GM19043 (cell line): ENCODE data around the gene WDR38.

Source experiments
- ATAC-seq: cut with Tn5 transposase; IDR thresholded peaks from one replicate; pipeline ENCODE4 v1.9.1; 2021; ENCODE audit warnings: low read depth; ENCODE audit not compliant: unreplicated experiment

Gene WDR38

DNA sequence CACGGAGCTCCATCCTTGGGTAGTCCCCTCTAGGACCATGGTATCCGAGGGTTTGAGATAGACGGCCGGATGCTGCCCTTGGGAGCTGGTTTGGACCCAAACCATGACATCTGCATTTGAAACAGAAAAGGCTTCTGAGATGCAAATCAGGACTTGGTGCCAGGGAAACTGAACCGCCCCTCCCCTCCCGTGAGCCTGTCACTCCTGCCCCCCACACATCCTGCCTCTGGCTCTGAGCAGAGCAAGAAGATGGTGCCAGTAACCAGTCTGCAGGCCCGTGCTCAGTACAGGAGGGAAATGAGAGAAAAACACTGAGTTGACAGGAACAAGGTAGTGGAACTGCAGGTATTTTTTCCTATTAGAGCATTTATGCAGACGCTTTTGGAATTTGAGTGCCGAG is 27.2 kb downstream of the WDR38 start:
- no peak for ATAC-seq

DNA sequence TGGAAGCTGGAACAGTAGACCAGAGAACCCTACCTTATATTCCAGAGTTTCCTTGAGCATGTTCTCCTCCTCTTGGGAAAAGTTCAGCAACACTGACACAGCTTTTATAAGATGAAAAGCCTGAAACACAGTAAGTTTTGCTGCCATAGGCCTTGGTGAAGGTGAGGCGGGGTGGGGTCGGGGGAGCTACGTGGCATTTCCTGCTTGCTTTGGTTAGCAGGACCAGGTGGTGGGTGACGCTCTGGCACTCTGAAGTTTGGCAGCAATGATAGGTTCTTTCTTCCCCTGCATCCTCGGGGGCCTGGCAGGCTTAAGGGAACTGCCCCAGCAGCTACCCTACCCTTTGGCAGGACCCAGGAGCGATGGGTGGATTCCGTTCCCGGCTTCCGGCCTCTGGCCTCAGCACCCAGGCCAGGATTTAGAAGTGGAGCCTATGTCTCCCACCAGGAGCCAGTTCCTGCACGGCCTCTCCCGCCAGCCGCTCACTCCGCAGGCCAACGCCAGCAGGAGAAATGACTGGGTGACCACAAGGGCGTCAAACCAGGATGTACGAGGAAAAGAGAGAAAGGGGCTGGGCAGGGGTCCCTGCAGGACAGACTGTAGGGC is 28.0 kb downstream of the WDR38 start:
- ATAC-seq = no peak

DNA sequence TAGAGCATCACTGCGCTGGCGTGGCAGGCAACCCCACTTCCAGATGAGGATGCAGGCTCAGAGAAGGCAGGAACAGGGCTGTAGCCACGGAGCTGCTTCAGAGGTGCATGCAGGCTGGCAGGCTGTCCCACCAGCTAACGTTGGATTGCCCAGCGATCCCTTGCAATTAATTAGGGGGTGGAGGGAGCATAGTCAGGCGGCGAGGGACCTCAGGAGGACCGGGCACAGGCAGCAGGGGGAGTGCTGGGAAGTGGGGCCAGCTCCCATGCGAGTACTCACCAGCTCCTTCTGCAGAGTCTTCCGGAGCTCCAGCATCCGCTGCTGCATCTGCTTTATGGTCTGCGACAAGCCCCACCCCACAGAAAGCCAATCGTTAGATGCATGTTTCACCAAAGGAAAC is 29.0 kb downstream of the WDR38 start:
- no peak for ATAC-seq

DNA sequence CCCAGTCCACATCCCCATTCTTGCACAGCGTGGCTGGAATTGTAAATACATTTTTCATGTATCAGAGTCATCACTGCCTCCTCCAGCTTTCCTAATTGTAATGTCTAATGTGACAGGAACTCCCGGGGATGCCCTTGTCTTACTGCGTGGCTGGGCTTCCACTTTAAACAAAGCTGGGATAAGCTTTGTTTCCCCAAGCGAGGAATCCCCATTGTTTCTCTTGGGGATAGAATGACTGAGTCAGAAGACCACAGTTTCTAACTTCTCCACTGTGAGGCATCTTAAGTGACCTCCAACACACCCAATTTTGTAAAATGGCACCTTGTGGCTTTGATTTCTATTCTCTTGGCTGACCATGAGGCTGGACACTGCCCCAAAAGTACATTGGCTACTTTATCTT is 31.1 kb downstream of the WDR38 start:
- no peak for ATAC-seq

GRCh38 chr9:124885551-124885950 is 32.3 kb downstream of the WDR38 start:
- ATAC-seq = no peak

DNA sequence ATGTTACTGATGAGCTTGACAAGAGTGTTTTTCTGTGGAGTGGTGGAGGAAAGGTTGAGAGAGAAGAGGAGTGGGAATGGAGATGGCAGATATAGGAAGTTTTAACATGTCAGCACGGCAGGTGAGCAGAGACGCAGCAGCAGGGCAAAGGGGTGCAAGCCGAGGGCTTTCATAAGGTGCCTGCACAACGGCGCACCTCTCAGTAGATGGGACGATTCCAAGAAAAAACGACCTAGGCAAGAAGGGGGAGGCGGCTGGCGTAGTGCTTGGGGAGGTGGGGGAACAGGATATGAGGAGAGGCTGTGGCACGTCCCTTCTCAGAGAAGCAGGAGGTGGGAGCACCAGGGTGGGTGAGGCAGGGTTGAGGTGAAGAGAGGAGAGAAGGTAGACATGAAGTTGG is 33.2 kb downstream of the WDR38 start:
- ATAC-seq = no peak

GRCh38 chr9:124886866-124887492 is 33.7 kb downstream of the WDR38 start:
- ATAC-seq = no peak

DNA sequence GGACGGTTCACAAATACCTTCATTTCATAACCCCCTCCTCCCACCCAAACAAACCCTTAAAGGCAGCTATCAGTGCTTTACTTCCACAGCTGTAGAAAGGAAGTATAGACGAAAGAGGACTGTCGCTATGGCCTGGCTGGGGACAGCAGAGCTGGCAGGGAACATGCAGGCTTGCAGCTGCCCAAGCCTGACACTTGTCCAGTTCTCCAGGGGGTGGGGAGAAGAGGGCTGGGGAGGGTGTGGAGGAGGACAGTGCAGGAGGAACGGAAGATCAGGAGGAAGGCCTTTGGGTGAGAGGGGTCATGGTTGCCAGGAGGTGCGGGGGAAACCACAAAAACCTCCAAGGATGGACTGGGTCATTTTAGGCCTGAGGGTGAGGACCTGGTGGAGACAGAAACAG is 34.6 kb downstream of the WDR38 start:
- no peak for ATAC-seq

DNA sequence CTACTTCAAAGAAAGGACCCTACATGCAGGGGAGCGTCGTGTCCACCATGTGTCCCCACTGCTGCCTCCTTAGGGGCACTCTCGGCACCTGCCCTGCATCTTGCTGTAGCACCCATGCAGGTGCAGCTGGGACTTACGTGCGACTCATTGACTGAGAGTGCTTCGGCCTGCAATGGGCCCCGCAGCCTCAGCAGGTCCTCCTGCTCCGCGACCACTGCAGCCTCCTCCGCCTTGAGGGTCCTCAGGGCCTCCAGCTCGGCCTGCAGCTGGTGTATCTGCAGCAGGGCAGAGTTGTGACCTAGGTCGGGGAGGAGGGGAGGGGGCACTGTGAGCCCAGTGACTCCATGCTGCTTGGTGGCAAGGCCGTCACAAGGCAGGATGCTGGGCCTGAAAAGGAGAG is 35.7 kb downstream of the WDR38 start:
- ATAC-seq = no peak

- ATAC-seq = no peak
Observed at GRCh38 chr9:124890179-124890578, 36.9 kb downstream of the WDR38 start.

- no peak for ATAC-seq
Observed at GRCh38 chr9:124894035-124894740, 40.9 kb downstream of the WDR38 start.

GRCh38 chr9:124894741-124895170 is 41.5 kb downstream of the WDR38 start:
- ATAC-seq = no peak

DNA sequence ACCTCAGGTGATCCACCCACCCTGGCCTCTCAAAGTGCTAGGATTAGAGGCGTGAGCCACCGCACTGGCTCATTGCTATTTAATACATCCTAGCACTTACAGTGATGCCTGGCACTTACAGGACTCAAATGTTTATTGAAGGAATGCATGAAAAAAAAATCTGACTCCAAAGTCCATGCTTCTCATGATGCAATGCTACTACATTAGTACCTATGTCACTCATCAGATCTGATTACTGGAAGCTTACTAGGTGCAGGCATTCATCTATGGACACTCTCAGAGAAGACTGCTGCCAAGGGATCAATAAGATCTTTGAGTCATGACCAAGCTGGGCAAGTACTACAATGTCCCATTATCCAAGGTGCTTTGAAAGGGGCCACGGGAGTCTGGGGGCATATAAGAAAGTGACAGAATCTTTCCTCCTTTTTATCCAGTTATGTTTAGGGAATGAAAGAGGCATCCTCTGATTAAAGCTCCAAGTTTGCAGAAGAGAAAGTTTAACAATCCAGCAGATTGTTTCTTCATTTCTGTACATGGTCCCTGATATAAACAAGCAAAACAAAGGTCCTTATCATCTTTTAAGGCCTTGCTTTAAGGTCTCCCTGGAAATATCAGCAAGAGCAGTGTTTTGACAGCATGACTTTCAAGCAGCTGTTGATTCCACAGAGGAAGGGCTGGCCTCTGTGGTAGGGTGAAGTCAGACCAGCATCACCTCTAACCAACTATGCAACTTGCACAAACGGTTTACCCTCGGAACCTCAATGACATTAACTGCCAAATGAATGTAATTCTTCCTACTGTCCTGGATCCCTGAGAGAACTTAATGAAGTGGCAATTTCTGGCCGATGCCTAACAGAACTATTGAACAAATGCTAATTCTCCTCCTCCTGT is 44.6 kb downstream of the WDR38 start:
- no peak for ATAC-seq

GRCh38 chr9:124899845-124900244 is 46.6 kb downstream of the WDR38 start:
- no peak for ATAC-seq

GRCh38 chr9:124906966-124907365 is 53.7 kb downstream of the WDR38 start:
- no peak for ATAC-seq
